Activated naive CD4-positive, alpha-beta T cell treated with anti-CD3 and anti-CD28 coated beads, Interleukin-2, amount 50 U/mL, for 72 hours (primary cell): Measurements from ENCODE around the gene POLR3F. TPM values are rescaled to one million over a fixed set of nuclear protein-coding genes. Genes with fewer than 3 reads are reported as not detected.

Source experiments
- ATAC-seq, 2 donors: fragments of 150-1000 bp; cut with Tn5 transposase; 2 replicates each; pipeline ENCODE4 v1.10.0; 2021; ENCODE audit warnings: mild to moderate bottlenecking in 2 of 2, moderate library complexity in 2 of 2
- DNase-seq, 2 donors: peaks; one replicate each; pipeline ENCODE4 v3.0.0; 2021 to 2022; ENCODE audit warnings: low spot score in 2 of 2
- H3K27ac Mint-ChIP-seq, 2 donors: one replicate each; pipeline ENCODE4 v1.8.0; 2022; ENCODE audit warnings: mild to moderate bottlenecking in 2 of 2, mixed read lengths in 2 of 2
- H3K36me3 Mint-ChIP-seq, 2 donors: one replicate each; pipeline ENCODE4 v1.8.0; 2022; ENCODE audit warnings: mixed read lengths in 2 of 2
- H3K9me3 Mint-ChIP-seq, 2 donors: one replicate each; pipeline ENCODE4 v1.8.0; 2022; ENCODE audit warnings: mixed read lengths in 2 of 2
- total RNA-seq, 2 donors: library from RNA; stranded (reverse); gene quantifications; one replicate each; pipeline ENCODE4 v1.2.3, GENCODE V29; 2022

Gene POLR3F
- total RNA-seq, 2 donors from 2014 or later = 2.9 to 9.0 TPM

DNA sequence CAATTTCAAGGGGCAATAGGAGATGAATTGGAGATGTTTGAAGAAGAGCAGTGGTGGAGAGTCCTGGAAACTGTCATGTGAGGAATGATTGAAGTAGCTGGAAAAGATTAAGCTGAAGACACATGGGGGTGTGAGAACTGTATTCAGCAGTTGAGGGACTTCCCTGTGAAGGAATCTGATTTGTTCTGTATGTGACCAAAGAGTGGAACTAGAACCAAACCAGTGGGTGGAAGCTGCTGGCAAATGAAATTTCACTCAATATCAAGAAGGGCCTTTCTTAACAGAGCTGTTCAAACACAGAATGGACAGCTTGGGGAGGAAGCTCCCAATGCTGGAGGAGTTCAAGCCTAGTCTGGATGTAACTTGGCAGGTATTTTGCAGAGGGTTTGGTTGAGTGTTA, 61.9 kb downstream of the POLR3F start:
- DNase-seq (no peak), ATAC-seq (no peak)
- H3K27ac Mint-ChIP-seq = peak overlapping the region; percentile 36 to 72
- no peaks in the 10 kb centered on the region for H3K9me3 Mint-ChIP-seq
- H3K36me3 Mint-ChIP-seq = peaks cover 27 to 50% of the 10 kb centered on the region in 2 donors

DNA sequence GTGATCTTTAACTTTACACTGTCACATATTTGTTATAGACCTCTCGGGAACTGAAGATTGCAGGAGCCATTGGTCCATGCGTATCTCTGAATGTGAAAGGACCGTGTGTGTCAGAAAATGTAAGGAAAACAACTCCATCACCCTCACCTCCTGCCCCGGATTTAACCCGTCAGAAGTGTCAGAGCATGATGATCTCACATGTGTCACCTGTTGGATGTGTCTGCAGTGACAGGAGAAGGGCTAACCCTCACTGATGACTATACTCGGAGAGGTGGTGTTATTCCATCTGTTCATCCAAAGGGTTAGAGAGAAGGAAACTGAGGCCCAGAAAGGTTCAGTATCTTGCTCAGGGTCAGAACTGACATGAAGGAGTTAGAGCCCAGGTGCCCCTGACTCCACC, 65.4 kb downstream of the POLR3F start:
- Mint-ChIP-seq H3K36me3 (peaks cover 22 to 48% of the 10 kb centered on the region in 2 donors), H3K27ac (no peak overlapping the region), H3K9me3 (no peaks in the 10 kb centered on the region)
- no peak for DNase-seq
- ATAC-seq = no peak

DNA sequence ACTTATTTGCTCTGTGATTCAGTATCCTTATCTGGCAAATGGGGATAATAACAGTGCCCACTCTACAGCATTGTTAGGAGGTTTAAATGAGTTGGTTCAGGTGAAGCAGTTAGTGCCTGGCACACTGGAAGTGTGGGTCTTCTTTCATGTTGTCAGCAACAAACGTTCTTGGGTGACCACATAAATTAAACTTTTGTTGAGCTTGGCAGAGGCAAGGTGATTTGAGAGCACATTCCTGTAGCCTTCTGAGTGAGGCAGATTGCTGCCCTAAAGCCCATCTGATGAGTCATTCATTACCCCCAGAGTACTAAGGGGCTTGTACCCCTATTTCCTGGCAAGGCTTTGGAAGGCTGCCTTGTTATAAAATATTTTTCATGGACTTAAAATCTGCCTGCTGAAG, 66.3 kb downstream of the POLR3F start:
- Mint-ChIP-seq H3K9me3 (no peaks in the 10 kb centered on the region), H3K27ac (no peak overlapping the region), H3K36me3 (peaks cover 22 to 44% of the 10 kb centered on the region in 2 donors)
- ATAC-seq = no peak
- no peak for DNase-seq

DNA sequence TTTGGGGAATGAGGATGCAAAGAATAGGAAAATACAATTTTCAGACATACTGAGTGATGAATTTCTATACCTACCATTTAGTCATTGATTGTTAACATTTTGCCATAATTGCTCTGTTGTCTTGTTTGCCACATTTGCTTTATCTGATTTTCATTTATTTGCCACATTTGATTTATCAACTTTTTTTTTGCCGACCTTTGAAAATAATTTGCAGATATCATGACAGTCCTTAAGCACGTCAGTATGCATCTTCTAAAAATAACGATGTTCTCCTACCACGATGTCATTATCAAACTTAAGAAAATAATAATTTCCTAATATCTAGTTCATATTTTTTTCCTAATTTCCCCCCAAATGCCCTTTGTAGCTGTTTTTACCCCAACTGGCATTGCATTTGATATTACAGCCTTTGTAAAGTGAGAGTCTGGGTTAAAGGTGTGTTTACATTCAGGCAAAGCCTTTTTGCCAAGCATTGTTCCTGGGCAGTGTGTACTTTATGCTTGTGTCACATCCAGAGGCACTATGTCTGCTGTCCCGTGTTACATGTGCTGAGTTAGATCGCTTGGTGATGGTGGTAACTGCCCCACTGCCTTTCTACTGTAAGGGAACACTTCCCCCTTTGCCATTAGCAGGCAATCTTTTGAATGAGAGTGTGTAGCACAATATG, 66.9 kb downstream of the POLR3F start:
- Mint-ChIP-seq H3K9me3 (no peaks in the 10 kb centered on the region), H3K36me3 (peaks cover 16 to 38% of the 10 kb centered on the region in 2 donors), H3K27ac (no peak overlapping the region)
- no peak for ATAC-seq
- no peak for DNase-seq

Other genes starting within 250 kb of the POLR3F start
- 1 to 10 TPM; 4.7 to 9.9 TPM for gene ZNF133, start 178.9 kb upstream of the POLR3F start, total RNA-seq
- 1 to 10 TPM; 1.3 to 2.4 TPM for gene DZANK1, start 360 bp upstream of the POLR3F start, total RNA-seq
- 10 to 100 TPM in 1 of 2 donors, 1 to 10 TPM in 1; 7.7 to 23.8 TPM for gene RBBP9, start 29.8 kb downstream of the POLR3F start, total RNA-seq
- gene SEC23B, start 40.5 kb downstream of the POLR3F start, total RNA-seq = 10 to 100 TPM; 92.2 to 97.0 TPM
- 10 to 100 TPM; 70.3 to 85.5 TPM for gene SMIM26, start 100.0 kb downstream of the POLR3F start, total RNA-seq
- 10 to 100 TPM; 25.3 to 54.3 TPM for gene DTD1, start 120.7 kb downstream of the POLR3F start, total RNA-seq